Measurements from ENCODE around the gene CEP70.
A peak's percentile ranks its signal among the peaks of the same experiment; 100 is the strongest.
"Not testable (repeated sequence)": the region's sequence is repeated elsewhere in the genome, so short reads cannot be mapped to it uniquely, and the experiment has no call there.

The CEP70 gene

GRCh38 chr3:138593488-138594149, 441 bp downstream of the CEP70 start:
- DNase-seq (ENCODE audit: low spot score), result no peak

GRCh38 chr3:138591392-138591791, 2.7 kb downstream of the CEP70 start:
- DNase-seq (ENCODE audit: low spot score), result no peak

- no peak for DNase-seq (ENCODE audit: low spot score)
These were observed 5.6 kb downstream of the CEP70 start for GRCh38 chr3:138588445-138588844.

DNA sequence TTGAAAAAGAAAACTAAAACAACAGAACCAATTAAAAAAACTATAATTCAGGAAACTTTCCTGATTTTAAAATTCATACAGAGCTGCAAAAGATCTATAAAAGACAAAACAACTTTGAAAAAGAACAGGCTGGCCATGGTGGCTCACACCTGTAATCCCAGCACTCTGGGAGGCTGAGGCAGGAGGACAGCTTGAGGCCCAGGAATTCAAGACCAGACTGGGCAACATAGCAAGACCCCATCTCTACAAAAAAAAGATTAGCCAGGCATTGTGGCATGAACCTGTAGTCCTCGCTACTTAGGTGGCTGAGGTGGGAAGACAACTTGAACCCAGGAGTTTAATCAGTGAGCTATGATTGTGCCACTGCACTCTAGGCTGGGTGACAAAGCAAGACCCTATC, 6.7 kb downstream of the CEP70 start:
- DNase-seq (ENCODE audit: low spot score), result no peak

DNA sequence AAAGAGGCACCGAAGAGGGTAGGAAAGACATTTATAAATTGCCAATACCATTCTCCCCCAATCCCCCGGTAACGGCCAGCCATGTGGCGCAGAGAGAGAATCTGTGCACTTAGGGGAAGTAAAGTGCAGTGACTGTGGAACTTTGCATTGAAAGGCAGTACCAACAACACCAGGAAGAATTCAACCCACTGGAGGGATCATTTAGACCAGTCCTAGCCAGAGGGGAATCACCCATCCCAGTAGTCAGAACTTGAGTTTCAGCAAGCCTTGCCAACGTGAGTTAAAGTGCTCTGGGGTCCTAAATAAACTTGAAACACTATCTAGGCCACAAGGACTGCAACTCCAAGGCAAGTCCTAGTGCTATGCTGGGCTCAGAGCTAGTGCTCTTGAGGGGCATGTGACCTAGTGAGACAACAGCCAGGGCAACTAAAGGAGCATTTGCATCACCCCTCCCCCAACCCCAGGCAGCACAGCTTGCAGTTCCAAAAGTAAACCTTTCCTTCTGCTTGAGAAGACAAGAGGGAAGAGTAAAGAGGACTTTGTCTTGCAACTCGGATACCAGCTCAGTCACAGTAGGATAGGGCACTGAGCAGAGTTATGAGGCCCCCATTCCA, 15.0 kb downstream of the CEP70 start:
- no peak for DNase-seq (ENCODE audit: low spot score)

- DNase-seq (ENCODE audit: low spot score), result peak; percentile 39
These were observed 15.9 kb downstream of the CEP70 start for GRCh38 chr3:138578141-138578540.

DNA sequence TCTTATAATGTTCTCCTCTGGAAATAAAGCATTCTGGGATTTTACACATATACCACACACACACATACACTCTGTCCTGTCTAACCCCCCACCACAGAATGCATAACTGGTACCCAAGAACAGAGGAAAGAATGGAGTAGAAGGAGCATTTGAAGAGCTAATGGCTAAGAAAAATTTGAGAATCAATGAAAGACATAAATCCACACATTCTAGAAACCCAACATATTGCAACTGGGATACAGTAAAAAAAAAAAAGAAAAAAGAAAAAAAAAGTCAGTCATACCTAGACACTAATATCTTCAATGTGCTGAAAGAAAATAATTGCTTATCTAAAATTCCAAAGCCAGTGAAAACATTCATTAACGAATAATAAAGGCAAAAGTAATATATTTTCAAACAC, 20.9 kb downstream of the CEP70 start:
- no peak for DNase-seq (ENCODE audit: low spot score)

DNA sequence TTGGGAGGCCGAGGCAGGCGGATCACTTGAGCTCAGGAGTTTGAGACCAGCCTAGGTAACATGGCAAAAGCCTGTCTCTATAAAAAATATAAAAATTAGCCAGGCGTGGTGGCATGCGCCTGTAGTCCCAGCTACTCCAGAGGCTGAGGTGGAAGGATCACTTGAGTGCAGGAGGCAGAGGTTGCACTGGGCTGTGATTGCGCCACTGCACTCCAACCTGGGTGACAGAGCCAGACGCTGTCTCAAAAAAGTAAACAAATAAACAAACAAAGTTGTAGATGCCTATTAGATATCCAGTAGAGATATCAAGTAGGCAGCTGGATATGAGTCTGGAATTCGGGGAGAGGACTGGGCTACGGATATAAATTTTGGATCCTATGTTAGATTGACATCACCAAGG, 24.4 kb downstream of the CEP70 start:
- not testable (repeated sequence) for DNase-seq (ENCODE audit: low spot score)

DNA sequence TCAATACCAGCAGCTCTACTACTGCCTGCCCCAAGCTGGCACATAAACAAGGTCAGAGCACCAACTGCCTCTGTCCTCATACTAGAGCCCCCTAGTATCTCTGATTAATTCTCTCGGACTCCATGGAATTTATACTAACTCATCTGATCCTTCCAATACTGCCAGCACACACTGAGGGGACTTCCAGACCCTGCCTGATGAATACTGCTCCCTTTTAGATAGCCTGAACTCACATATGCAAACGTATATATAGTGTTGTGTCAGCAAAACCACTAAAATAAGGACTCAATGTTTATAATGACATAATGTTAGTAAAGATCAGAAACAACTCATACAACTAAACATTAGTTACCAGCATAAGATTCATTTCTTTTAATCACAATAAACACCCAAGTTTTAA, 25.0 kb downstream of the CEP70 start:
- no peak for DNase-seq (ENCODE audit: low spot score)

DNA sequence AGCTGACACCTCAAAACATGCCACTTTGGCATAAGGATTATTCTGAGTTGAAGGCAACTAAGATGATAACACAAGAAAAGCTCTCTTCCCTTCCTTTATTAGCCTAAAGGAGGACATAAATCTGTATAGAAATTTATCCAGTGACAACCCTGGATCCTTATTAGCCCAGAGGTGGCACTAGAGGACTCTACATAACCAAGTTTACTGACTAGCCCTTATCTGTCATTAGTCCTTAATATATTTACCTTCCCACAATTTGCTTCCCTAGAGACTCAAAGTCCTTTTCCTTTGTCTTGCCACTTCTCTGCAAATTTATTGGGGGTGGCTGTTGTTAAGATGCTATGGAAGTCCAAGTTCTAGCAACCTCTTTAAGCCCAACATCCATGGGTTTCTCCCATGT, 26.7 kb downstream of the CEP70 start:
- no peak for DNase-seq (ENCODE audit: low spot score)

DNA sequence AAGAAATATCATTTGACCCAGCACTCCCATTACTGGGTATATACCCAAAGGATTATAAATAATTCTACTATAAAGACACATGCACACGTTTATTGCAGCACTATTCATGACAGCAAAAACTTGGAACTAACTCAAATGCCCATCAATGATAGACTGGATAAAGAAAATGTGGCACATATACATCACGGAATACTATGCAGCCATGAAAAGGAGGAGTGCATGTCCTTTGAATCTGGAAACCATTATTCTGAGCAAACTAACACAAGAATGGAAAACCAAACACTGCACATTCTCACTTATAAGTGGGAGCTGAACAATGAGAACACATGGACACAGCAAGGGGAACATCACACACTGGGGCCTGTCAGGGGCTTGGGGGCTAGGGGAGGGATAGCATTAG, 27.8 kb downstream of the CEP70 start:
- DNase-seq (ENCODE audit: low spot score), result not testable (repeated sequence)

DNA sequence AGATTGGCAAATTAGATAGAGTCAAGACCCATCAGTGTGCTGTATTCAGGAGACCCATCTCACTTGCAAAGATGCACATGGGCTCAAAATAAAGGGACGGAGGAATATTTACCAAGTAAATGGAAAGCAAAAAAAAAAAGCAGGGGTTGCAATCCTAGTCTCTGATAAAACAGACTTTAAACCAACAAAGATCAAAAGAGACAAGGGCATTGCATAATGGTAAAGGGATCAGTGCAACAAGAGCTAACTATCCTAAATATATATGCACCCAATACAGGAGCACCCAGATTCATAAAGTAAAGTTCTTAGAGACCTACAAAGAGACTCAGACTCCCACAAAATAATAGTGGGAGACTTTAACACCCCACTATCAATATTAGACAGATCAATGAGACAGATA, 31.2 kb downstream of the CEP70 start:
- DNase-seq (ENCODE audit: low spot score), result not testable (repeated sequence)

DNA sequence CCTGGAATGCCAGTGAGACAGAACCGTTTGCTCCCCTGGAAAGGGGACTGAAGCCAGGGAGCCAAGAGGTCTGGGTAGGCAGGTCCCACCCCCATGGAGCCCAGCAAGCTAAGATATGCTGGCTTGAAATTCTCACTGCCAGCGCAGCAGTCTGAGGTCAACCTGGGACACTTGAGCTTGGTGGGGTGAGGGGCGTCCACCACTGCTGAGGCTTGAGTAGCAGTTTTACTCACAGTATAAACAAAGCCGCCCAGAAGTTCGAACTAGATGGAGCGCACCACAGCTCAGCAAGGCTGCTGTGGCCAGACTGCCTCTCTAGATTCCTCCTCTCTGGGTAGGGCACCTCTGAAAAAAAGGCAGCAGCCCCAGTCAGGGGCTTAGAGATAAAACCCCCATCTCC, 33.6 kb downstream of the CEP70 start:
- no peak for DNase-seq (ENCODE audit: low spot score)

GRCh38 chr3:138559134-138559533, 34.9 kb downstream of the CEP70 start:
- no peak for DNase-seq (ENCODE audit: low spot score)

DNA sequence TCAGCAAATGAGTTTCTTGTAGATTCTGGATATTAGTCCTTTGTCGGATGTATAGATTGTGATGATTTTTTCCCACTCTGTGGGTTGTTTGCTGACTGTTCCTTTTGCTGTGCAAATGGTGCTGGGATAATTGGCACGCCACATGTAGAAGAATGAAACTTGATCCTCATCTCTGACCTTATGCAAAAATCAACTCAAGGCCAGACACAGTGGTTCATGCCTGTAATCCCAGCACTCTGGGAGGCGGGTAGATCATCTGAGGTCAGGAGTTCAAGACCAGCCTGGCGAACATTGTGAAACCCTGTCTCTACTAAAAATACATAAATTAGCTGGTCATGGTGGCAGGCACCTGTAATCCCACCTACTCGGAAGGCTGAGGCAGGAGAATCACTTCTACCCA, 39.3 kb downstream of the CEP70 start:
- not testable (repeated sequence) for DNase-seq (ENCODE audit: low spot score)

DNA sequence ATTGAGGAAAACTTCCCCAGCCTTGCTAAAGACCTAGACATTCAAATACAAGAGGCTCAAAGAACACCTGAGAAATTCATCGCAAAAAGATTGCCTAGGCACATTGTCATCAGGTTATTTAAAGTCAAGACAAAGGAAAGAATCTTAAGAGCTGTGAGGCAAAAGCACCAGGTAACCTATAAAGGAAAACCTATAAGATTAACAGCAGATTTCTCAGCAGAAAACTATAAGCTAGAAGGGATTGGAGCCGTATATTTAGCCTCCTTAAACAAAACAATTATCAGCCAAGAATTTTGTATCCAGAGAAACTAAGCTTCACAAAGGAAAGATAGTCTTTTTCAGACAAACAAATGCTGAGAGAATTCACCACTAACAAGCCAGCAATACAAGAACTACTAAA, 43.1 kb downstream of the CEP70 start:
- not testable (repeated sequence) for DNase-seq (ENCODE audit: low spot score)

DNA sequence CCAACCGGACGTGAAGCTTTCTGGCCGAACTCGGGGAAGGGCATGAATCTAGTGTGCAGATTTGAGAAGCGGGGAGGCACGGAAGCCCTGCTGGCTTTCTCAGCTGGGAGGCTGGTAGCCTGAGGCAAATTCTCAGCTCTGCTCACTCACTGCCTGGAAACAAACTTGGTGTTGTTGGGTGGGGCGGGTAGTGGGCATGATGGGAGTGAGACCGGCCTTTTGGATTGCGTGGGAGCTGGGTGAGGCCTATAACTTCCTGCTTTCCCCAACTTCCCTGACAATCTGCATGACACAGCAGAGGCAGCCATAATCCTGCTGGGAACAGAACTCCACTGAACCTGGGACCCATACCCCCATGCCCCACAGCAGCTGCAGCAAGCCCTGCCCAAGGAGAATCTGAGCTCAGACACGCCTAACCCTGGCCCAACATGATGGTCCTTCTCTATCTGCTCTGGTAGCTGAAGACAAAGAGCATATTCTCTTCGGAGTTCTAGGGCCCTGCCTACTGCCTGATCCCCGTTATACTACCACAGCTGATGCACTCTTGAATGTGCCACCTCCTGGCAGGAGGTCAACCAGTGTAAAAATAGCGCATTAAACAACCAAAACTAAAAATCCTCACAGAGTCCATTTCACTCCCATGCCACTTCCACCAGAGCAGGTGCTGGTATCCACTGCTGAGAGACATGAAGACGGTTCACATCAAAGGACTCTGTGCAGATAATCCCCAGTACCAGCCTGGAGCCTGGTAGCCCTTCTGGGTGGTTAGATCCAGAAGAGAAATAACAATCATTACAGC, 44.7 kb downstream of the CEP70 start:
- no peak for DNase-seq (ENCODE audit: low spot score)

DNA sequence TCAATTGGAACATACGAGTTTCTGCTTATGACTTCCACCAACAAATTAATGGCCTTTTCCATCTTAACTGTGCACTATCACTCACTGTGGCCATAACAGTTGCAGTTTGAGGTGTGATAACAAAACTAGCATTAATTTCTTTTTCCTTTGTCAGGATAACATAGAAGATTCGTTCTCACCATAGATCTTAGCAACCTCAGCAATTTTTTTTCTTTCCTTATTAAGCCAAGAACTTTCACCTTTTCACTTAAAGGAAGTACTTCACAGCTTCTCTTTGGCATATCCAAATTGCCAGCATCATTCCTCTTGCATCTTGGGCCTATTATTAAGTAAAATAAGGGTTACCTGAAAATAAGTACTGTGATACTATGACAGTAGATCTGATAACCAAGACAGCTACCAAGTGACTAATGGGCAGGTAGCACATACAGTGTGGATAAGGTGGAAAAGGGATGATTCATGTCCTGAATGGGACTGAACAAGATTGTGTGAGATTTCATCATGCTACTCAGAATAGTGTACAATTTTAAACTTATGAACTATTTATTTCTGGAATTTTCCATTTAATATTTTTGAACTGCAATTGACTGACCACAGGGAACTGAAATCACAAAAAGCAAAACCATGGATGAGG, 46.6 kb downstream of the CEP70 start:
- DNase-seq (ENCODE audit: low spot score), result no peak

DNA sequence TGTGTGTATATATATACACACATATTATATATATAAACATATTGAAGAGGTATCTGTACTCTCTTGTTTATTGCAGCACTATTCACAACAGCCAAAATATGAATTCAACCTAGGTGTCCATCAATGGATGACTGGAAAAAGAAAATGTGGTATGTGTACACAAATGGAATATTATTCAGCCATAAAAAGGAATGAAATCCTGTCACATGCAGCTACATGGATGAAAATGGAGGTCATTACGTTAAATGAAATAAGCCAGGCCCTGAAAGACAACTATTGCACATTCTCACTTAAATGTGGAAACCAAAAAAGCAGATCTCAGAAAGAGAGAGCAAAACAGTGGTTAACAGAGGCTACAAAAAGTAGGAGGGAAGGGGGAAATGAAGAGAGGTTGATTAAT, 49.5 kb downstream of the CEP70 start:
- no peak for DNase-seq (ENCODE audit: low spot score)

DNA sequence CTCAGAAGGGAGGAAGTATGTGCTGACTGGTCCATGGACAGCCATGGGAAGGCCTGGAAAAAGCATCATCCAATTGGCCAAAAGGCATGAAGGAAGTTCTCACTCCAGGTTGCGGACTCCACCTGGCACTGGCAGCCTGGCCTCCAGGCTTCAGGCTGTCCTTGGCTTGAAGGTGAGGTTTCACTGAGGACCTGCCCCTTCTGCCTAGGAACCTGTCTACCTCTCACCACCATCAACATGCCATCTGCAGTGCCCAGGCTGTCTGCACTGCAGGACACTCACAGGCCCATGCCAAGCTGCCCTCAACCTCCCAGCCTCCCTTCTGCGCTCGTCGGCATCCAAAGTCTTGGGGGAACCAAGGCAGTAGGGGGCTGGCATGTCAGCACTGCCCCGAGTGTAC, 51.1 kb downstream of the CEP70 start:
- no peak for DNase-seq (ENCODE audit: low spot score)

DNA sequence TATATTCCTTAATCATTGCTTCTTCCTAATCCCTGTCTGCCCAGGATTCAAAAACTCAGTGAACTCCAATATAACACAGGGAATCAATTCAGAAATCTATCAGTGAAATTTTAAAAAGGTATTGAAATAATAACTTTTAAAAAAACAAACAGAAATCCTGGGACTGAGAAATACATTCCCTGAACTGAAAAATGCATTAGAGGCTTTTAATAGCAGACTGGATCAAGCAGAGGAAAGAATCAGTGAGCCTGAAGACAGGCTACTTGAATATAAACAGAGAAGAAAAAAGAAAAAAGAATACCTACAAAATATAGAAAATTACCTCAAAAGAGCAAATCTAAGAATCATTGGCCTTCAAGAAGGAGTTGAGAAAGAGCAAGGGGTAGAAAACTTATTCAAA, 54.7 kb downstream of the CEP70 start:
- no peak for DNase-seq (ENCODE audit: low spot score)

- not testable (repeated sequence) for DNase-seq (ENCODE audit: low spot score)
These were observed 72.6 kb downstream of the CEP70 start for GRCh38 chr3:138521445-138521844.
